H1 (cell line): ENCODE data around the gene CTNNBL1. TPM values are rescaled to one million over a fixed set of nuclear protein-coding genes. Genes with fewer than 3 reads are reported as not detected.

Experiments used
- BCL11A ChIP-seq, 2 experiments: IDR thresholded peaks; one replicate each; pipeline ENCODE4 v1.6.1; 2011; ENCODE audit warnings: low read depth in 2 of 2, low read length in 2 of 2, mild to moderate bottlenecking in 2 of 2
- POLR2A ChIP-seq, 2 experiments: IDR thresholded peaks; 1 replicate in 1 of 2; 2 replicates in 1 of 2; pipeline ENCODE4 v1.6.1; 2011; ENCODE audit warnings: low read depth in 2 of 2, low read length in 2 of 2, mild to moderate bottlenecking in 2 of 2; ENCODE audit errors: control extremely low read depth in 1 of 2
- RBBP5 ChIP-seq: IDR thresholded peaks from 2 replicates; pipeline ENCODE4 v1.7.1; 2012; ENCODE audit warnings: low read depth, mild to moderate bottlenecking, inconsistent platforms, low read length, moderate library complexity, borderline replicate concordance
- RNF2 ChIP-seq: fragments of 200-900, 300-1000 bp; sonication (generic); IDR thresholded peaks from 2 replicates; pipeline ENCODE4 v1.7.1; 2016; ENCODE audit warnings: borderline replicate concordance, low read depth, mild to moderate bottlenecking, antibody characterized with exemption, low read length; ENCODE audit not compliant: poor library complexity, severe bottlenecking; ENCODE audit errors: missing control alignments
- TBP ChIP-seq: IDR thresholded peaks from 2 replicates; pipeline ENCODE4 v1.6.1; 2011; ENCODE audit warnings: low read depth, low read length, improper control_type of control experiment
- YY1 ChIP-seq: IDR thresholded peaks from 2 replicates; pipeline ENCODE4 v1.6.1; 2011; ENCODE audit warnings: low read depth, mild to moderate bottlenecking, low read length
- polyA plus RNA-seq, 7 experiments: library from polyadenylated mRNA; depleted of rRNA in 3 of 7; stranded (reverse) in 5 of 7; unstranded in 2 of 7; fragments of >200 nt in 5 of 7; fragments of 200-250 nt in 2 of 7; gene quantifications; 1 replicate in 5 of 7; 2 replicates in 1 of 7; 4 replicates in 1 of 7; pipeline versions ENCODE4 v1.2.1 to v1.2.3, GENCODE V29; 2011 to 2013; ENCODE audit warnings: missing spikeins in 2 of 7, mixed read lengths in 2 of 7
- total RNA-seq: library from RNA; stranded (reverse); fragmentation: NEBNext Ultra II Directional; extraction: Animal tissue kit (Norgen Biotek cat#: 25700); gene quantifications from 2 replicates; pipeline ENCODE4 v1.2.1, GENCODE V29; 2021

Gene CTNNBL1
- total and polyA plus RNA-seq, 2 of the 8 experiments (the other 6 are each of a cell fraction or from before 2014, with no cell fraction given), result 19.6 to 81.6 TPM

GRCh38 chr20:37914672-37915433 lies 221.0 kb downstream of the CTNNBL1 start (continued):
- TF ChIP-seq POLR2A (IDR thresholded peaks at IDR 0.05; ENCODE audit: control extremely low read depth in 1 of 2, low read depth in 2 of 2, low read length in 2 of 2) (0 out of 3 replicates have a peak, but pooled peaks of 1 of the 2 experiments have one; percentile 34), BCL11A (IDR thresholded peaks at IDR 0.05; ENCODE audit: low read depth in 2 of 2, low read length in 2 of 2) (no peak), TBP (no peak), RNF2 (no peak), RBBP5 (0 out of 2 replicates have a peak, but pooled peaks have one; percentile 34), YY1 (peak; percentile 74; the same call in 1 of the 2 replicates)
- TF ChIP-seq, all 59 proteins: peak for 14
